Stimulated activated CD4-positive, alpha-beta T cell treated with anti-CD3 and anti-CD28 coated beads, Interleukin-4, amount 100 ng/mL, for 48 hours (primary cell): ENCODE measurements around the gene EXOG.

Experiments
- DNase-seq, 2 donors: peaks; one replicate each; pipeline ENCODE4 v3.0.0-alpha.2; 2020; ENCODE audit warnings: low read depth in 2 of 2

Gene EXOG

GRCh38 chr3:38545550-38545949 is 49.4 kb downstream of the EXOG start:
- no peak for DNase-seq

GRCh38 chr3:38545983-38546382 is 49.8 kb downstream of the EXOG start:
- DNase-seq, result no peak

DNA sequence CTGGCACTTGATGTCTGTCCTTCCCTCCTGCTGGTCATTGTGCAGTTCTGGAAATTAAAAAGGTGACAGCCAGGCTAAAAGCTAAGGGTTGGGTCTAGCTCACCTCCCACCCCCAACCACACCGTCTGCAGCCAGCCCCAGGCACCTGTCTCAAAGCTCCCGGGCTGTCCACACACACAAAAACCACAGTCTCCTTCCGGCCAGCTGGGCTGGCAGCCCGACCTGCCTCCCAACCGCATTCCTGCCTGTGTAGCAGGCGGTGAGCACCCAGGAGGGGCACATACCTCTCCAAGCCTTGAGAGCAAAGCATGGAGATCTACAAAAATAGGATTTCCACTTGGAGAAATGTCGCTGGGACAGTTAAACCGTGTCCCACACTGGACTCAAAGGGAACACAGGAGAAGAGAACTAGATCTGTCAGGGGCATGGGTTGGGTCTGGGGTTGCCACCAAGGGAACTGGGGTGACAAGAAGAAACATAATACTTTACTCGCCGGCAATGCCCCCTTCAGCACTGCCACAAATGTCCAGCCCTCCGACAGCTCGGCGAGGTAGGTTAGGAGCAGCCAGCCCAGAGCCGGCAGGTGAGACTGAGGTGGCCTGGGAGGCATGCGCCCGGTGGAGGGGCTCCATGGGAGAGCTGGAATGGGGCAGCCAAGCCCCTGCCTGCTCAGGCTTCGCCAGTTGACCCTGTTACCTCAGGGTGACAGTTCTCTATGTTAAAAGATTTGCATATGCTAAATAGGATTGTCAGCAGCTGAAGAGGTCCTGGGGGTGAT is 52.2 kb downstream of the EXOG start:
- no peak for DNase-seq

DNA sequence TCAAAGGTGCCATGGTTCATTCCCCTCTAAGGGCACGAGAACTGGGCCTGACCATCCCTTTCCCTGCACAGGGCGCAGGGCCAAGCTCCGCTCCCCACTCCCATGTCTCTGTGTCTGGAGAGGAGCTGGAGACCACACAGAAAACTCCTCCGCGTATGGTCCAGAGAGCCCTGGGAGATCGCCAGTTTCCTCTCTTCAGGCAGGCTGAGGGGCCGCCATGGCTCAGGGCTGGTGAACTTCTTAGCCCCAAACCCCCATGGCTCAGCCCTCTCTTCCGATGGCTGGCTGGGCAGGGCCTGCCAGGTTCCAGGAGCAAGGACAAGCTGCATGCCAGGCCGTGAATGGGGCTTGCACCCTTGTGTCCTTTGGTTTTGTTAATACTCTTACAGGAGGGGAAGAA is 52.9 kb downstream of the EXOG start:
- no peak for DNase-seq

GRCh38 chr3:38549486-38549885 is 53.3 kb downstream of the EXOG start:
- DNase-seq, result no peak

DNA sequence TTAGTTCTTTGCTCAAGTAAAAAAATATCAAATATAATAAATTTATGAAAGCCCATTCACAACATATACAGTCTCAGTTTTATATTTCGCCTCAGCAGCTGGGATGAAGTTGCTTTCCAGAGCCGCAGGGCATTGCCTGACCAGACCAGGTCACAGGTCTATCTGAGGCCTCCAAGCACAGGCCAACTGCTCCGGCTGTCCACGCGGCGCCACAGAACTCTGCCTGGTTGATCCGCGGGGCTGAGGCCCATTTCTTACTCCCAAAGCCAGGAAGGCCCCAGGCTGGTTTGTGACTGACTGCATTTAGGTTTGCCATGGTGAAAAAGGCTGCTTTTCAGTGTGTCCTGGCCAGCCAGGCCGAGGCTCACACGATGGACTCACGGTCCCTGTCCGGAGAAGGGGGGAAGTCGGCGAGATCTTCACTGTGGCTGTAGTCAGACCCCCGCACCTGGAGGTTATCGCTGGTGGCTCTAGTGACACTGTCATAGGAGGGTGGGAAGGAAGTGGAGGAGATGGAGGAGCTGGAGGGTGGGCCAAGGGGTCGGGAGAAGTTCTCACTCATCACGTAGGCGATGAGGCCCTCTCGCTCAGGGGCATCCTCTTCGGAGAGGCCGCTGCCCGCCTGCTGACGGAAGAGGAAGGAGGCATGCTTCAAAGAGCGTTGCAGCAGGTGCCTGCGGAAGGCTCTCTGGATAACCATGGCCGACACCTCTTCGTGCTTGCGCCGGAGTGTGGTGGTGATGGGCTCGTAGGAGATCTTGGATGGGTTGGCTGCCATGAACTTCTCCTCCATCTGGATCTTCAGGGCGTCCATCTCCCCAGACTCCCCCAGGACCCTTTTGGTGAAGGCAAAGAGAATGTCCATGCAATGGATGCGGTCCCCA is 54.1 kb downstream of the EXOG start:
- no peak for DNase-seq

GRCh38 chr3:38551026-38551832 is 55.1 kb downstream of the EXOG start:
- DNase-seq, result no peak

DNA sequence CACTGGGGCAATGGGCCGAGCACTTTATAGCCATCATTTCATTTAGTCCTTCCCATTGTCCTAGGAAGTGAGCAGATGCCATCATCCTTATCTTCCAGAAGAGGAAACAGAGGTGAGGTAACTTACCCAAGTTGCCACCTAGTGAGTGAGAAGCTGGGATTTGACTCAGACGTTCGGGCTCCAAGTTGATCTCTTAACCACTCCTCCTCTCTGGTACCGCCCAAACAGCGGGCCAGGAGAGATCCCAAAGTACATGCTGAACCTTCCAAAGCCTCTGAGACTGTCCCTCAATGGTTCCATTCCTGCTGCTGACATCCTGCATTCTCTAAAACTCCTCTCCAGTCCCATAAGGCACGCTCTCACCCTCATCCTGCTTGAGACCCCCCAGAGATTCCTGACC is 56.2 kb downstream of the EXOG start:
- DNase-seq, result no peak

GRCh38 chr3:38553071-38553470 is 56.9 kb downstream of the EXOG start:
- no peak for DNase-seq

GRCh38 chr3:38554127-38554827 is 58.1 kb downstream of the EXOG start:
- no peak for DNase-seq

DNA sequence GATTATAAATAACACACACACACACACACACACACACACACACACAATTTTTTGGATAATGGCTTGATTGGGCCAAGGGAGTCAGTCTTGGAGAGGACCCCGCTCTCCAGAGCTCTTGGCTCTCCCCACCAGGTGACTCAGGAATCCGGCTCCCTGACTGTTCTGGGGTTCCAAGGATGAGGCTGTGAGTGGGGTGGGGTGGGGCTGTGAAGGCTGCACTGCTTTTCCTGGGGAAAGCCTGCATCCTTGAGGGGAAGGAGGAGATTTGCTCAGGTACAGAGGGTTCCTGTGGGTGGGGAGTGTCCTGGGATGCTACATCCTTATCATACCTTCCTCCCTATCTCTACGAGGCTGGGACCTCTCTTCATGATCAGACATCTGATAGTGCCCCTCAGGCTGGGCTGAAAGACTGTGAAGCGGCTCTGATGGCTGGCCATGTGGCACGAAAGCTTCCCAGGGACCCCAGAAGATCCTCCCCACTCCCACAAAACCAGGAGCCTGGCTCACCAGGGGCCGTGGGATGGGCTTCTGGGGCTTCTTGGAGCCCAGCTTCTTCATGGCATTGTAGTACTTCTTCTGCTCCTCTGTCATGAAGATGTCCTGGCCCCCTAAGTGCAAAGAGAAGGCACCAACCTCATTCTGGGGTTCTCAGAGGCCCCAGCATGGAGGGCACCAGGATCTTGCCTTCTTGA is 59.2 kb downstream of the EXOG start:
- DNase-seq, result no peak

GRCh38 chr3:38555926-38556325 is 59.8 kb downstream of the EXOG start:
- no peak for DNase-seq

DNA sequence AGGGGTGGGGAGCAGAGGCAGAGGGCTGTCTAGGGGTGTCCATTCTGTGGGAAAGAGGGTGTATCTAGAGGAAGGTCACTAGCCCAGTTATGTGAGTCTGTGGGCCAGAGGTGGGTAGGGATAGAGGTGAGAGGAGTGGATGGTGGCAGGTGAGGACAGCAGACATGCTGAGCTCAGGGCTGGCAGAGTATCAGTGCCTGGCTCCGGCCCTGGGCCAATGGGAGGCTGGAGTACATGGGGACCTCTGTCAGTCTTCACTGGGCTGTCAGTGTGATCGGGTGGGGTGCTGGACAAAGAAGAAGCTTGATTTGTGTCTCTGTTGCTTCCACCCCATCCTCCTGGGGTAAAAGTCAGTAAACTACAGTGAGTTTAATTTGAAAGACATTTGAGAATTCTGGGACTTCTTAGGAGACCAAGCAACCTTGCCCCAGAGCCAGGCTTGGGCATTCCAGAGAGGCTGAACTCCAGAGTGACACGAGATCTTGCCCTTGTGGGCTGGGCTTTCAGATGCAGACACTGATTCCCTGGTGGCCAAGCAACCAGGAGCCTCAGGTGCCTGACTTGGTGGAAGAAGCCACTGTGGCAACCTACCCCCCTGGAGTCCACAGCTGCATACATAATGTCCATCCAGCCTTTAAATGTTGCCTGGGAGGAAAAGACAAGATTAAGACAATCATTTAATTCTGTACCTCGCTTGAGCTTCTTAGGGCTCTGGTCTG is 60.7 kb downstream of the EXOG start:
- no peak for DNase-seq

DNA sequence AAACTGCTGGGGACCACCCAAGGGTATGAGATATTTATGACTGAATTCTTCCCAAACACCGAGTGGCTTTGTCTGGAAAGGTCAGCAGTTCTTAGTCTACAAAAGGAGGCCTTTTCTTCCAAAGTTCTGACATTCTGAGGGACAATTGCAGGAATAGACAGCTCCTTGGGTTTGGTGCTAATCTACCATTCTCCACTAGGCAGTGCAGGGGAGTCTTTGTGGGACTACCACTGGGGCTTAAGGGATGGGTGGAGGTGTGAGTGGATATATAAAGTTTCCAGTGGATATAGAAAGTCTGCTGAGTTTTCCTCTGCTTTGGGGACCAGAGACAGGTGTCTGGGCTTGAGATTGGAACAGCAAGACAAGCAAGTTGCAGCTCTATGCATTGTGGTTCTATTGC is 62.7 kb downstream of the EXOG start:
- DNase-seq, result no peak

DNA sequence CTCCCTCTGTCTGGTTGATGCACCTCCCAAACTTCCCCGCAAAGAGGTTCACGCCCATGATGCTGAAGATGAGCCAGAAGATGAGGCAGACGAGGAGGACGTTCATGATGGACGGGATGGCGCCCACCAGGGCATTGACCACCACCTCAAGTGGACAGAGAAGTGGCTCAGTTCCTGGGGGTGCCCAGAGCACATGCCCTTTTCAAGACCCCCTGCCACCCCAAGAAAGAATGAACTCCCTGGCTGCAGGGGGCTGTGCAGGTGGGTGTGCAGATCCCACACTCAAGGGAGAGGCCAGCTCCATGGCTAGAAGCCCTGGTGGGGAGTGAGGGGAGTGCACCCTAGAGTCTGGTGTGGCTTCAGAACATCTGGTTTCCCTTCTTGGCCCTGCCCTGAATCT is 64.1 kb downstream of the EXOG start:
- DNase-seq, result no peak

- no peak for DNase-seq
Observed at GRCh38 chr3:38560996-38561717, 65.0 kb downstream of the EXOG start.

- no peak for DNase-seq
Observed at GRCh38 chr3:38561746-38562466, 65.8 kb downstream of the EXOG start.

DNA sequence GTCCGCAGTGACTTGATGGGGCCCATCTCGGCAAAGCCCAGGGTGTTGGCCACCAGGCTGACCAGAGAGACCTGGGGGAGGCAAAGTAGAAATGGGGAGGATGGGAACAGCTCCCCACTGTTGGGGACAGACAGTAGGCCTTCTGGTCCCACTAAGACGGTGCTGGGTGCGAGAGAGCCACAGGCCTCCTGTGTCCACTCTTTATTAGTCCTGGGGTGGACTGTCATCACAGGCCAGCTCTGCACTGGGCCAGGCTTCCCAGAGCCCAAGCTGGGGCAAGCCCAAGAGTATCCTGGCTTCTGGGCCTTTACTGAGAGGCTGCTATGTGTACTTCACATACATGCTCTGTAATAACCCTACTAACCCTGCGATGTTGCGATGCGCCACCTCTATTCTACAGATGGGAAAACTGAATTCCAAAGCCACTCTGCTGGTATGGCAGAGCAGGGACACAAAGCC is 66.4 kb downstream of the EXOG start:
- DNase-seq, result no peak
